KMS-11 (cell line): ENCODE results near the gene KCTD11.

Experiments
- H2AFZ ChIP-seq: fragments of 200-600 bp; sonication (generic); 2 replicates; pipeline ENCODE4 v1.6.1; 2016; ENCODE audit warnings: antibody characterized with exemption, mixed run types, low read depth
- H3K27ac ChIP-seq: fragments of 200-600 bp; sonication (generic); 2 replicates; pipeline ENCODE4 v1.6.1; 2016; ENCODE audit warnings: mild to moderate bottlenecking, mixed run types
- H3K27me3 ChIP-seq: fragments of 200-600 bp; sonication (generic); 2 replicates; pipeline ENCODE4 v1.6.1; 2017; ENCODE audit warnings: mild to moderate bottlenecking, low read depth, mixed run types, moderate library complexity; ENCODE audit not compliant: insufficient read depth
- H3K36me3 ChIP-seq: fragments of 200-600 bp; sonication (generic); 2 replicates; pipeline ENCODE4 v1.6.1; 2017; ENCODE audit warnings: mild to moderate bottlenecking, mixed run types; ENCODE audit not compliant: insufficient read depth
- H3K4me1 ChIP-seq: fragments of 200-600 bp; sonication (generic); 2 replicates; pipeline ENCODE4 v1.6.1; 2016; ENCODE audit warnings: mild to moderate bottlenecking, low read depth, mixed run types; ENCODE audit not compliant: poor library complexity, severe bottlenecking
- H3K4me2 ChIP-seq: fragments of 200-600 bp; sonication (generic); 2 replicates; pipeline ENCODE4 v1.7.0; 2016; ENCODE audit warnings: mild to moderate bottlenecking, mixed run types
- H3K4me3 ChIP-seq: fragments of 200-600 bp; sonication (generic); IDR thresholded peaks from 2 replicates; pipeline ENCODE4 v1.6.1; 2017; ENCODE audit warnings: low read depth, low read length, mixed read lengths; ENCODE audit not compliant: insufficient read depth
- H3K79me2 ChIP-seq: fragments of 200-600 bp; sonication (generic); 2 replicates; pipeline ENCODE4 v1.6.1; 2016; ENCODE audit warnings: low read depth, mixed run types; ENCODE audit not compliant: insufficient read depth
- H3K9ac ChIP-seq: fragments of 200-600 bp; sonication (generic); 2 replicates; pipeline ENCODE4 v1.6.1; 2016; ENCODE audit warnings: mild to moderate bottlenecking, mixed run types
- H4K20me1 ChIP-seq: fragments of 200-600 bp; sonication (generic); 2 replicates; pipeline ENCODE4 v1.6.1; 2016; ENCODE audit warnings: mild to moderate bottlenecking, mixed run types; ENCODE audit not compliant: insufficient read depth
- TF ChIP-seq, protein P1 (sequence below): fragments of 200-600 bp; sonication (generic); conservative IDR thresholded peaks from 2 replicates; pipeline ENCODE4 v1.6.1; 2017; ENCODE audit warnings: low read depth, mild to moderate bottlenecking, antibody characterized with exemption, low read length, moderate library complexity, mixed read lengths

The KCTD11 gene

DNA sequence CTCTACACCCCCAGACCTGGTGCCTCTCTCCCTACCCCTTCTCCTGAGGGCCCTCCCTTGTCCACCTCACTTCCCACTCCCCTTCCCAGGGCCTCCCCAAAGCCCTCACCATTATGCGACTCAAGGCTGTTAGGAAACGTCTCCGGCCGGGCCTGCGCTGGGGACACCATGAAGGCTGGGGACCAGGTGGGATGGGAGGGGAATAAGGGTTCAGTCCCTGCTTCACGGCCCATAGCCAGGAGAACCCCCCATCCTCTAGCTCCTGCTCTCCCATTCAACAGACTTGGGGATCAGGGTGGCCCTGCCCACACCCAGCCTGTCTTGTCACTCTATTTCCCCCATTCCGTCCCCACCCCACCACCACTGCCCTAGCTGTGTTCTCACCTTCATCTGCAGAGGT lies 24.9 kb upstream of the KCTD11 start:
- H3K27ac ChIP-seq: no peak overlapping the region
- H3K27me3 ChIP-seq: no peaks in the 10 kb centered on the region
- TF ChIP-seq, protein P1, sequence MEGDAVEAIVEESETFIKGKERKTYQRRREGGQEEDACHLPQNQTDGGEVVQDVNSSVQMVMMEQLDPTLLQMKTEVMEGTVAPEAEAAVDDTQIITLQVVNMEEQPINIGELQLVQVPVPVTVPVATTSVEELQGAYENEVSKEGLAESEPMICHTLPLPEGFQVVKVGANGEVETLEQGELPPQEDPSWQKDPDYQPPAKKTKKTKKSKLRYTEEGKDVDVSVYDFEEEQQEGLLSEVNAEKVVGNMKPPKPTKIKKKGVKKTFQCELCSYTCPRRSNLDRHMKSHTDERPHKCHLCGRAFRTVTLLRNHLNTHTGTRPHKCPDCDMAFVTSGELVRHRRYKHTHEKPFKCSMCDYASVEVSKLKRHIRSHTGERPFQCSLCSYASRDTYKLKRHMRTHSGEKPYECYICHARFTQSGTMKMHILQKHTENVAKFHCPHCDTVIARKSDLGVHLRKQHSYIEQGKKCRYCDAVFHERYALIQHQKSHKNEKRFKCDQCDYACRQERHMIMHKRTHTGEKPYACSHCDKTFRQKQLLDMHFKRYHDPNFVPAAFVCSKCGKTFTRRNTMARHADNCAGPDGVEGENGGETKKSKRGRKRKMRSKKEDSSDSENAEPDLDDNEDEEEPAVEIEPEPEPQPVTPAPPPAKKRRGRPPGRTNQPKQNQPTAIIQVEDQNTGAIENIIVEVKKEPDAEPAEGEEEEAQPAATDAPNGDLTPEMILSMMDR: no peak
- no peak overlapping the region for H2AFZ ChIP-seq
- H3K4me3 ChIP-seq: no peak overlapping the region
- H3K4me1 ChIP-seq: no peaks in the 10 kb centered on the region
- no peak overlapping the region for H3K4me2 ChIP-seq
- no peaks in the 10 kb centered on the region for H3K36me3 ChIP-seq
- H3K9ac ChIP-seq: no peak overlapping the region
- no peaks in the 10 kb centered on the region for H4K20me1 ChIP-seq
- no peaks in the 10 kb centered on the region for H3K79me2 ChIP-seq

DNA sequence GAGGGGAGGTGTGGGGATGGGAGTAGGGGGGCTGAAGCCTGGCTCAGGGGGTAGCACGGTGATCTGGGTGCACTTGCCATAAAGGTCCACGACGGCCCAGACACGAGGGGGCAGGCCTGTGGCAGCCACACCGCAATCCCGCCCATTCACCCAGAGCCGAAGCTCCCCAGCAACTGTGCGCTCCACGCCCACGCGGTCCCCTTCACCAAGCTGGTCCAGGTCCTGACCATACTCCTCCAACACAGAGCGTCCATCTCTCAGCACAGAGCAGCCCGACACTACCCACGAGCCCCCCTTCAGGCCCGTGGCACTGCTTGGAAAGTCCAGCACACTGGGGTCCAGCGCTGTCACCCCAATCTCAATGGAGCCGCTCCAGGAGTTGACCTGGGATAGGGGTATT lies 24.5 kb upstream of the KCTD11 start:
- Histone ChIP-seq H3K9ac (no peak overlapping the region), H4K20me1 (no peaks in the 10 kb centered on the region), H2AFZ (no peak overlapping the region), H3K4me1 (no peaks in the 10 kb centered on the region), H3K4me2 (no peak overlapping the region), H3K36me3 (no peaks in the 10 kb centered on the region), H3K27me3 (no peaks in the 10 kb centered on the region), H3K4me3 (no peak overlapping the region), H3K79me2 (no peaks in the 10 kb centered on the region), H3K27ac (no peak overlapping the region)
- TF ChIP-seq, protein P1: no peak

DNA sequence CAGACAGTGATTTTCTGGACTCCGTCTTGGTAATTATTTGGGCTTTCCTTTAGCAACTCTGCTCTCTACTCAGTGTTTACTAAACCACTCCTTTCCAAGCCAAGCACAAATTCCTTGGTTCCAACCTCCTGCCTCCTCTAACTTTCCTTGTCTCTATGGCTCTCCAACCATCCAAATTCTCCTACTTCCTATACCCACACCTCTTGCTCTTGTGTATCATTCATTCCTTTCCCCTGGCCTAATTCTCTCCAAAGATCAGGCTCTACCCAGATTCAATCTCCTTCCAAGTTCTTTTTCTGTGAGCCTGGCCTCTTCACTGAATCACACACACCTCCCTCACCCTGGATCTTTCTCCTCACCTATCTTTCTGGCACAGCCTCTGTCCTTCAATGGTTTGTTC lies 24.0 kb upstream of the KCTD11 start:
- H3K4me2 ChIP-seq: peak overlapping the region; percentile 29; the same call in 1 of the 2 replicates
- H3K27ac ChIP-seq: no peak overlapping the region
- H3K4me3 ChIP-seq: no peak overlapping the region
- H3K4me1 ChIP-seq: no peaks in the 10 kb centered on the region
- no peaks in the 10 kb centered on the region for H3K27me3 ChIP-seq
- no peak overlapping the region for H3K9ac ChIP-seq
- H3K79me2 ChIP-seq: no peaks in the 10 kb centered on the region
- no peak overlapping the region for H2AFZ ChIP-seq
- H4K20me1 ChIP-seq: no peaks in the 10 kb centered on the region
- TF ChIP-seq, protein P1: no peak
- H3K36me3 ChIP-seq: no peaks in the 10 kb centered on the region

DNA sequence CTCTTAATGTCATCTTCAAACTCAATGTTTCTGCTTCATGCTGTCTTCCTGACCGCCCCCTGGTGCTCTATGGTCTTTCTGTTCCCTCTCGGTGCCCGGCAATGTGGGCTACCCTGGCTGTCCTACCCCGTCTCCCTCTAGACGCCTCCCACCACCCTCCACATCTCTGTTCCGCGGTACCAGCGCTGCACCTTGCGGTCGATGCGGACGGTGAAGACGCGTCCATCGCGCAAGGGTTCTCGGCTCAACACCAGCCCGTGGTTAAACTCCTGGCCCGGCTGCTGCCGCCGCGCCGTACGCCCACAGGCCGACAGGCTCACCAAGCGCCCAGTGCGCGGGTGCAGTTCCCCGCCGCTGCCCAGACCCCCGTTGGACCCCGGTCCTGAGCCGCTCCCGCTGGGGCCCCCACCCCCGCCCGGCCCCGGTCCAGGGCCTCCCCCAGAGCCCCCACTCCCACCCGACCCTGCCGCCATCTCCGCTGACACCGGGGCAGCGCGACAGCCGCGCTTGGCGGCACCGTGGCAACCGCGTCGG lies 23.1 kb upstream of the KCTD11 start, which contains the start of gene NEURL4:
TSS of gene NEURL4 (minus strand) at position 496 of the 534 bp plus-strand sequence. CDS start at position 473, 23 bp downstream.
- TF ChIP-seq, protein P1: no peak
- Histone ChIP-seq H3K27ac (no peak within 1 kb of the TSS), H3K4me2 (peak within 1 kb of the TSS; percentile 29), H3K4me1 (no peaks in the 10 kb centered on the region), H3K79me2 (no peaks in the 10 kb centered on the region), H3K27me3 (no peaks in the 10 kb centered on the region), H3K9ac (no peak within 1 kb of the TSS), H3K4me3 (no peak within 1 kb of the TSS), H2AFZ (peak within 1 kb of the TSS; percentile 30; the same call in 1 of the 2 replicates), H3K36me3 (no peaks in the 10 kb centered on the region), H4K20me1 (no peaks in the 10 kb centered on the region)
